ENCODE results near the gene GOLT1A. TPM values are rescaled to one million over a fixed set of nuclear protein-coding genes. Genes with fewer than 3 reads are reported as not detected.

GOLT1A gene
- total RNA-seq, 1 donor from 2014 or later, result 0.50 TPM

- no peak for FAIRE-seq
- Mint-ChIP-seq H3K36me3 (ENCODE audit: low read depth, unreplicated experiment) (no peaks in the 10 kb centered on the region), H3K27me3 (ENCODE audit: low read depth, unreplicated experiment) (peaks cover 26% of the 10 kb centered on the region), H3K4me1 (ENCODE audit: low read depth, unreplicated experiment) (no peaks in the 10 kb centered on the region), H3K27ac (ENCODE audit: unreplicated experiment) (no peak overlapping the region), H3K4me3 (ENCODE audit: unreplicated experiment) (no peak overlapping the region), H3K9me3 (ENCODE audit: unreplicated experiment) (no peaks in the 10 kb centered on the region)
- no peak overlapping the region for H3K4me2 ChIP-seq (ENCODE audit: low read length)
- DNase-seq (ENCODE audit: low read depth), result no peak
- no peak overlapping the region for H3K4me3 ChIP-seq (ENCODE audit: insufficient read depth, low read depth, low read length)
- H2AFZ ChIP-seq (ENCODE audit: low read depth, low read length), result no peak overlapping the region
- H3K36me3 ChIP-seq (ENCODE audit: insufficient read depth, low read length), result no peaks in the 10 kb centered on the region
- H3K27ac ChIP-seq (ENCODE audit: low read depth, low read length), result no peak overlapping the region
- no peaks in the 10 kb centered on the region for H3K27me3 ChIP-seq (ENCODE audit: insufficient read depth, low read length)
- no peak overlapping the region for H3K9ac ChIP-seq (ENCODE audit: low read length)
- H3K9me3 ChIP-seq (ENCODE audit: insufficient read depth, low read depth, low read length), result no peaks in the 10 kb centered on the region
- H4K20me1 ChIP-seq (ENCODE audit: insufficient read depth, low read length), result no peaks in the 10 kb centered on the region
- no peaks in the 10 kb centered on the region for H3K79me2 ChIP-seq (ENCODE audit: insufficient read depth, low read length)
- H3K4me1 ChIP-seq (ENCODE audit: insufficient read depth, low read length), result no peaks in the 10 kb centered on the region
- TF ChIP-seq CTCF (IDR thresholded peaks at IDR 0.05; ENCODE audit: insufficient read depth, low read depth, low read length) (no peak), EZH2 (IDR thresholded peaks at IDR 0.05; ENCODE audit: insufficient read depth, low read length) (no peak)
Observed at GRCh38 chr1:204180133-204180532, 33.7 kb downstream of the GOLT1A start.

GRCh38 chr1:204178487-204179281, 35.1 kb downstream of the GOLT1A start:
- no peaks in the 10 kb centered on the region for H3K36me3 Mint-ChIP-seq (ENCODE audit: low read depth, unreplicated experiment)
- H3K27me3 ChIP-seq (ENCODE audit: insufficient read depth, low read length), result no peaks in the 10 kb centered on the region
- no peak overlapping the region for H3K4me2 ChIP-seq (ENCODE audit: low read length)
- no peak overlapping the region for H3K9ac ChIP-seq (ENCODE audit: low read length)
- H3K9me3 Mint-ChIP-seq (ENCODE audit: unreplicated experiment), result no peaks in the 10 kb centered on the region
- H3K9me3 ChIP-seq (ENCODE audit: insufficient read depth, low read depth, low read length), result no peaks in the 10 kb centered on the region
- H3K27ac Mint-ChIP-seq (ENCODE audit: unreplicated experiment), result no peak overlapping the region
- no peaks in the 10 kb centered on the region for H4K20me1 ChIP-seq (ENCODE audit: insufficient read depth, low read length)
- no peaks in the 10 kb centered on the region for H3K36me3 ChIP-seq (ENCODE audit: insufficient read depth, low read length)
- TF ChIP-seq EZH2 (IDR thresholded peaks at IDR 0.05; ENCODE audit: insufficient read depth, low read length), result no peak
- no peak for TF ChIP-seq CTCF (IDR thresholded peaks at IDR 0.05; ENCODE audit: insufficient read depth, low read depth, low read length)
- no peaks in the 10 kb centered on the region for H3K4me1 Mint-ChIP-seq (ENCODE audit: low read depth, unreplicated experiment)
- FAIRE-seq, result no peak
- peaks cover 25% of the 10 kb centered on the region for H3K27me3 Mint-ChIP-seq (ENCODE audit: low read depth, unreplicated experiment)
- no peak overlapping the region for H2AFZ ChIP-seq (ENCODE audit: low read depth, low read length)
- H3K4me3 ChIP-seq (ENCODE audit: insufficient read depth, low read depth, low read length), result no peak overlapping the region
- H3K4me3 Mint-ChIP-seq (ENCODE audit: unreplicated experiment), result no peak overlapping the region
- no peak overlapping the region for H3K27ac ChIP-seq (ENCODE audit: low read depth, low read length)
- H3K4me1 ChIP-seq (ENCODE audit: insufficient read depth, low read length), result no peaks in the 10 kb centered on the region
- no peaks in the 10 kb centered on the region for H3K79me2 ChIP-seq (ENCODE audit: insufficient read depth, low read length)
- no peak for DNase-seq (ENCODE audit: low read depth)

GRCh38 chr1:204177133-204177532, 36.7 kb downstream of the GOLT1A start:
- H3K9ac ChIP-seq (ENCODE audit: low read length), result no peak overlapping the region
- peaks cover 21% of the 10 kb centered on the region for H3K27me3 Mint-ChIP-seq (ENCODE audit: low read depth, unreplicated experiment)
- no peaks in the 10 kb centered on the region for H3K79me2 ChIP-seq (ENCODE audit: insufficient read depth, low read length)
- no peak overlapping the region for H3K27ac ChIP-seq (ENCODE audit: low read depth, low read length)
- H3K27me3 ChIP-seq (ENCODE audit: insufficient read depth, low read length), result no peaks in the 10 kb centered on the region
- peaks cover 5% of the 10 kb centered on the region for H3K4me1 ChIP-seq (ENCODE audit: insufficient read depth, low read length)
- no peaks in the 10 kb centered on the region for H3K4me1 Mint-ChIP-seq (ENCODE audit: low read depth, unreplicated experiment)
- no peak overlapping the region for H3K4me2 ChIP-seq (ENCODE audit: low read length)
- H4K20me1 ChIP-seq (ENCODE audit: insufficient read depth, low read length), result no peaks in the 10 kb centered on the region
- DNase-seq (ENCODE audit: low read depth) (no peak), FAIRE-seq (no peak)
- H3K27ac Mint-ChIP-seq (ENCODE audit: unreplicated experiment), result no peak overlapping the region
- no peak overlapping the region for H3K4me3 ChIP-seq (ENCODE audit: insufficient read depth, low read depth, low read length)
- no peak overlapping the region for H3K4me3 Mint-ChIP-seq (ENCODE audit: unreplicated experiment)
- no peaks in the 10 kb centered on the region for H3K9me3 Mint-ChIP-seq (ENCODE audit: unreplicated experiment)
- H2AFZ ChIP-seq (ENCODE audit: low read depth, low read length), result no peak overlapping the region
- no peaks in the 10 kb centered on the region for H3K36me3 ChIP-seq (ENCODE audit: insufficient read depth, low read length)
- no peak for TF ChIP-seq EZH2 (IDR thresholded peaks at IDR 0.05; ENCODE audit: insufficient read depth, low read length)
- no peak for TF ChIP-seq CTCF (IDR thresholded peaks at IDR 0.05; ENCODE audit: insufficient read depth, low read depth, low read length)
- H3K36me3 Mint-ChIP-seq (ENCODE audit: low read depth, unreplicated experiment), result no peaks in the 10 kb centered on the region
- no peaks in the 10 kb centered on the region for H3K9me3 ChIP-seq (ENCODE audit: insufficient read depth, low read depth, low read length)

Data from astrocyte (in vitro differentiated cells and primary cell).